ELR (cell line): ENCODE measurements around the gene EIF3CL.
"Not testable (repeated sequence)": the region's sequence is repeated elsewhere in the genome, so short reads cannot be mapped to it uniquely, and the experiment has no call there.

ENCODE experiments used
- DNase-seq: peaks from one replicate; pipeline ENCODE4 v3.0.0-alpha.2; 2015; ENCODE audit warnings: low read depth

Gene EIF3CL

DNA sequence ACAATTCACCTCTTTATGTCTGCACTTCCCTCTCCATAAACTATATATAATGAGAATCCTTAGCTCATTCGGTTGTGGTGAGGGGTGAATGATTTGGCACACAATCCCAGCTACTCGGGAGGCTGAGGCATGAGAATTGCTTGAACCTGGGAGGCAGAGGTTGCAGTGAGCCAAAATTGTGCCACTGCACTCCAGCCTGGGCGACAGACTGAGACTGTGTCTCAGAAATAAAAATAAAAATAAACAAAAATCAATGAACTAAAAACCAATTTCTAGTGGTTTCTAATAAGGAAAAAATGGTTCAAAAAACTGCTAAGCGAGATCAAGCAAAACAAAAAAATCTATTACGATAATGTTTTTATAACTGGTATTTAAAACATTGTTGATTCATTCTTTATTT is 40.2 kb downstream of the EIF3CL start, which contains the start of gene NPIPB6:
TSS of gene NPIPB6 (minus strand) at position 101 of the 400 bp plus-strand sequence. CDS start 686 bp downstream, outside the sequence.
- DNase-seq: not testable (repeated sequence)

DNA sequence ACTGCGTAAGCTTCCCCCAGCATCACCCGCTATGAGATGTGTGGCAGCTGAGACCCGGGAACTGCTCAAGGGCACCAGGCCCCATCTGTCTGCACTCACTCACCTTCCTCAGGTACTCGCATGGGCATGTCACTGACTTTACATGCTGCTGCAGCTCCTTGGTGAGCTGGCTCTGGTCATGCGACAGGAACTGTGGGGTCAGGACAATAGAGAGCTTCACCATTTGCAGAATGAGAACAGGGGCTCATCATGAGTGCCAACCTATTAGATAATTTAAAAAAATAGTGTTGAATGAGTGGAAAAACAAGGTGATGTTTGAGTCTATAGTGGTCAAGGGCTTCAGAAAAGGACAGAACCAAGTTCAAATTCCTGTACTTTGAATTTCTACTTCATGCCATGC is 41.0 kb downstream of the EIF3CL start:
- DNase-seq: not testable (repeated sequence)

DNA sequence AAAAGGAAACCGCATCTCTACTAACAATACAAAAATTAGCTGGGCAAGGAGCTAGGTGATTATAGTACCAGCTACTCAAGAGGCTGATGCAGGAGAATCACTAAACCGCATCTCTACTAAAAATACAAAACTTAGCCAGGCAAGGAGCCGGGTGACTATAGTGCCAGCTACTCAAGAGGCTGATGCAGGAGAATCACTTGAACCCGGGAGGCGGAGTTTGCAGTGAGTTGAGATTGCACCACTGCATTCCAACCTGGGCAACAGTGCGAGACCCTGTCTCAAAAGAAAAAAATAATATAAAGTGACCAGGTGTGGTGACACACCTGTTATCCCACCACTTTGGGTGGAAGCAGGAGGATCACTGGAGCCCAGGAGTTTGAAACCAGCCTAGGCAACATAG is 65.4 kb downstream of the EIF3CL start:
- DNase-seq: not testable (repeated sequence)

DNA sequence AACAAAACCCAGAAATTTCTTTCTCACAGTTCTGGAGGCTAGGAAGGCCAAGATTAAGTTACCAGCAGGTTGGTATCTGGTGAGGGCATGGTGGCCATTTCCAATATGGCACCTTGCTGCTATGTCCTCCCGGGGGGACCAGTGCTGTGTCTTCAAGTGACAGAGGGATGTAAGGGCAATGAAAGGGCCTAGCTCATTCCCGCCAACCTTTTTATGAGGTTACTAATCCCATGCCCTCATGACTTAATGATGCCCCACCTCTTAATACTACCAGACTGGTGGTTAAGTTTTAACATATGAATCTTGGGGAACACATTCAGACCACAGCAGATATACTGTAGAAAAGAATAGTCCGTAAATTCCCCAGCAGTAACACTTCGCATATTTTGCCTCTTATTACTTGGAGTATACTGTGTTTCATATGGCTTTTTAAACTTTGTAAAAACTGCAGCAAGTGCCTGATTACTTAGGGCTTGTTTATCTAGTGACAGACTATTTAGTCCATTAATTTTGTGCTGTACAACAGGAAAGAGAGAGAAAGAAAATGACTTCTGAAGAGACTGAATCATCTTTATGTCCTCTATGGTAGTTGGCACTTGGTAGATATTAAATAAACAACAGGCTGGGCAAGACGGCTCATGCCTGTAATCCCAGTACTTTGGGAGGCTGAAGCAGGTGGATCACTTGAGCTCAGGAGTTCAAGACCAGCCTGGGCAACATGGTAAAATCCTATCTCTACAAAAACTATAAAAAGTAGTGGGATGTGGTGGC is 66.5 kb downstream of the EIF3CL start:
- DNase-seq: not testable (repeated sequence)

DNA sequence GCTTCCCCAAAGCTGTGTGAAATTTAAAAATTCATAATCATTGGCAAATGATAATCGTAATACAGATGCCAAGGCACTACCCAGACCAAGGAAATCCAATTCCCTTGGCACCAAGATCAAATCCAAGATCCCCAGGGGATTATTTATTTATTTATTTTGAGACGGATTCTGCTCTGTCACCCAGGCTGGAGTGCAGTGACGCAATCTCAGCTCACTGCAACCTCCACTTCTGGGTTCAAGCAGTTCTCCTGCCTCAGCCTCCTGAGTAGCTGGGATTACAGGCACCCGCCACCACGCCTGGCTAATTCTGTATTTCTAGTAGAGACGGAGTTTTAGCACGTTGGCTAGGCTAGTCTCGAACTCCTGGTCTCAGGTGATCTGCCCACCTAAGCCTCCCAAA is 68.0 kb downstream of the EIF3CL start:
- DNase-seq: not testable (repeated sequence)

DNA sequence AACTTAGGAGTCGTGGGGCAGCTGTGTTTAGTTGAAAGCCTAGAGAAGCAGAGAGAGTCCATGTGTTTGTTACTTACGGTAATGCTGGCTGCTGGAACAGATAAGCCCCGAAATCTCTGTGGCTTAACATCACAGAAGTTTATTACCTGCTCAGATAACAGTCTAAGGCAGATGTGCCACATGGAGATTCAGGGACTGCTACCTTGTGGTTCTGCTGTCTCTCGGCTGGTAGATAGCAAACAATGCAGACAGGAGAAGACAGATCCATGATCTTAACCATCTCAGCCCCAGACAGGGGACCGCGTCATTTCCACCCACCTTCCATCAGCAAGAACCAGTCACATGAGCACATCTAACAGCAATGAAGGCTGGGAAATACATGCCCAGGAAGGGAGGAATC is 71.0 kb downstream of the EIF3CL start:
- not testable (repeated sequence) for DNase-seq

DNA sequence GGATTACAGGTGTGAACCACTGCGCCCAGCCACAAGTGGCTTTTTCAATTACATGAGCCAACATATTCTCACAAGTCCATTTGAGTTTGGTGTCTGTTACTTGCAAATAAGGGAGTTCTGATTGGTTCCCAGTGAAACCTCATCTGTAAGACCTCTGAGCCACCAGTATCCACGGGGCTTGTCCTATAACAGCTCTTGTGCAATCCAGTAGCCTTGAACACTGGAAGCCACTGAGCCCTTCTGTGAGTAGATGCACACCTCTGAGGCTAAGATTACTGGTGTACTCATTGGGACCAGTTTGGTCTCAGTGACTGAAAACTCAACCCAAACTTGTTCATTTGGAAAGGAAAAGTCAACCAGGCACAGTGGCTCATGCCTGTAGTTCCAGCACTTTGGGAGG is 72.7 kb downstream of the EIF3CL start:
- DNase-seq: not testable (repeated sequence)

DNA sequence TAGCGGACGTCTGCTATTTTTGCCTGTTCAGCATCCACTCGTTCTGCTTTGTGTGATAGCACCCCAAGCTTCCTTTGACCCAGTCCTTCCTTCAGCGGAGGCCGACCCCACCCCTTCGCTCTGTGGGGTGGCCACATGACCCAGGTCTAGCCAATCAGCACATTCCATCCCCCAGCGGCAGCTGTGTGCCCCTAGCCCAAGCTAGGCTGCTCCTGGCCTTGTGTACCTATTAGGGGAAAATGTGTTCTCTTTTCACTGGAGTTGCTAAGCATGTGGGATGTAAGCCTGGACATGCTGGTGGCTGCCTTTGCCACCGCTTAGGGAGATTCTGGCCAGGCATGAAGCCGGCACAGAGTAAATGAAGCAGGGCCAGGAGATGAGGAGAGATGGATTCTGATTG is 73.4 kb downstream of the EIF3CL start:
- DNase-seq: not testable (repeated sequence)
